HL-60 (cell line): ENCODE results near the gene SHOC2.

Experiments
- GABPA ChIP-seq: IDR thresholded peaks from 2 replicates; pipeline ENCODE4 v1.6.1; 2012; ENCODE audit warnings: low read depth
- POLR2AphosphoS5 ChIP-seq: IDR thresholded peaks from 2 replicates; pipeline ENCODE4 v1.6.1; 2012; ENCODE audit warnings: low read depth
- TF ChIP-seq, protein P1 (sequence below): IDR thresholded peaks from one replicate; pipeline ENCODE4 v1.5.1; 2011; ENCODE audit warnings: low read length, control low read depth, inconsistent platforms; ENCODE audit not compliant: insufficient read depth
- TF ChIP-seq, protein P2 (sequence below): IDR thresholded peaks from 2 replicates; pipeline ENCODE4 v1.6.1; 2012; ENCODE audit warnings: low read depth; ENCODE audit not compliant: insufficient replicate concordance

DNA sequence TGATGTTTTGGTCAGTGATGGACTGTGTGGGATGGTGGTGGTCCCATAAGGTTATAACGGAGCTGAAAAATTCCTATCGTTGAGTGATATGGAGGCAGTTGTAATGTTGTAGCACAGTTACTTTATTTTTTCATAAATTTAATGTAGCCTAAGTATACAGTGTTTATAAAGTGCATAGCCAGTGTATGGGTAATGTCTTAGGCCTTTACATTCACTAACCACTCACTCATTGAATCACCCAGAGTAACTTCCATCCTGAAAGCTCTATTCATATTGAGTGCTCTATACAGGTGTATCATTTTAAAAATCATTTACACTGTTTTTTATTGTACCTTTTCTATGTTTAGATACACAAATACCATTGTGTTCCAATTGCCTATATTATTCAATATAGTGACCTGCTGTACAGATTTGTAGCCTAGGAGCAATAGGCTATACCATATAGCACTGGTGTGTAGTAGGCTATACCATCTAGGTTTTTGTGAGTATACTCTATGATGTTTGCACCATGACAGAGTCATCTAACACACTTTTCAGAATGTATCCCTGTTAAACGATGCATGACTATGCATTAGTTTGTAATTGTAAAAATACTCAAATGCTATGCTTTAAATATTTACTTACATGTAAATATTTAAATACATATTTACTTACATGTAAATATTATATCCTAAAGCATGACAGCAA, 26.7 kb upstream of the SHOC2 start:
- TF ChIP-seq, protein P1, sequence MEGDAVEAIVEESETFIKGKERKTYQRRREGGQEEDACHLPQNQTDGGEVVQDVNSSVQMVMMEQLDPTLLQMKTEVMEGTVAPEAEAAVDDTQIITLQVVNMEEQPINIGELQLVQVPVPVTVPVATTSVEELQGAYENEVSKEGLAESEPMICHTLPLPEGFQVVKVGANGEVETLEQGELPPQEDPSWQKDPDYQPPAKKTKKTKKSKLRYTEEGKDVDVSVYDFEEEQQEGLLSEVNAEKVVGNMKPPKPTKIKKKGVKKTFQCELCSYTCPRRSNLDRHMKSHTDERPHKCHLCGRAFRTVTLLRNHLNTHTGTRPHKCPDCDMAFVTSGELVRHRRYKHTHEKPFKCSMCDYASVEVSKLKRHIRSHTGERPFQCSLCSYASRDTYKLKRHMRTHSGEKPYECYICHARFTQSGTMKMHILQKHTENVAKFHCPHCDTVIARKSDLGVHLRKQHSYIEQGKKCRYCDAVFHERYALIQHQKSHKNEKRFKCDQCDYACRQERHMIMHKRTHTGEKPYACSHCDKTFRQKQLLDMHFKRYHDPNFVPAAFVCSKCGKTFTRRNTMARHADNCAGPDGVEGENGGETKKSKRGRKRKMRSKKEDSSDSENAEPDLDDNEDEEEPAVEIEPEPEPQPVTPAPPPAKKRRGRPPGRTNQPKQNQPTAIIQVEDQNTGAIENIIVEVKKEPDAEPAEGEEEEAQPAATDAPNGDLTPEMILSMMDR: no peak
- no peak for TF ChIP-seq POLR2AphosphoS5
- TF ChIP-seq, protein P2, sequence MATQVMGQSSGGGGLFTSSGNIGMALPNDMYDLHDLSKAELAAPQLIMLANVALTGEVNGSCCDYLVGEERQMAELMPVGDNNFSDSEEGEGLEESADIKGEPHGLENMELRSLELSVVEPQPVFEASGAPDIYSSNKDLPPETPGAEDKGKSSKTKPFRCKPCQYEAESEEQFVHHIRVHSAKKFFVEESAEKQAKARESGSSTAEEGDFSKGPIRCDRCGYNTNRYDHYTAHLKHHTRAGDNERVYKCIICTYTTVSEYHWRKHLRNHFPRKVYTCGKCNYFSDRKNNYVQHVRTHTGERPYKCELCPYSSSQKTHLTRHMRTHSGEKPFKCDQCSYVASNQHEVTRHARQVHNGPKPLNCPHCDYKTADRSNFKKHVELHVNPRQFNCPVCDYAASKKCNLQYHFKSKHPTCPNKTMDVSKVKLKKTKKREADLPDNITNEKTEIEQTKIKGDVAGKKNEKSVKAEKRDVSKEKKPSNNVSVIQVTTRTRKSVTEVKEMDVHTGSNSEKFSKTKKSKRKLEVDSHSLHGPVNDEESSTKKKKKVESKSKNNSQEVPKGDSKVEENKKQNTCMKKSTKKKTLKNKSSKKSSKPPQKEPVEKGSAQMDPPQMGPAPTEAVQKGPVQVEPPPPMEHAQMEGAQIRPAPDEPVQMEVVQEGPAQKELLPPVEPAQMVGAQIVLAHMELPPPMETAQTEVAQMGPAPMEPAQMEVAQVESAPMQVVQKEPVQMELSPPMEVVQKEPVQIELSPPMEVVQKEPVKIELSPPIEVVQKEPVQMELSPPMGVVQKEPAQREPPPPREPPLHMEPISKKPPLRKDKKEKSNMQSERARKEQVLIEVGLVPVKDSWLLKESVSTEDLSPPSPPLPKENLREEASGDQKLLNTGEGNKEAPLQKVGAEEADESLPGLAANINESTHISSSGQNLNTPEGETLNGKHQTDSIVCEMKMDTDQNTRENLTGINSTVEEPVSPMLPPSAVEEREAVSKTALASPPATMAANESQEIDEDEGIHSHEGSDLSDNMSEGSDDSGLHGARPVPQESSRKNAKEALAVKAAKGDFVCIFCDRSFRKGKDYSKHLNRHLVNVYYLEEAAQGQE: no peak
- no peak for TF ChIP-seq GABPA
